ENCODE results near the gene AGMO.

- TF ChIP-seq CTCF (IDR thresholded peaks at IDR 0.05; ENCODE audit: low read depth, low read length) (no peak), EZH2phosphoT487 (IDR thresholded peaks at IDR 0.05; ENCODE audit: low read depth) (no peak)
Observed at GRCh38 chr7:15495170-15495569, 66.6 kb downstream of the AGMO start.

Data from OCI-LY3 (cell line).